Measurements from ENCODE around the gene SLPI. TPM values are rescaled to one million over a fixed set of nuclear protein-coding genes. Genes with fewer than 3 reads are reported as not detected.

The SLPI gene
- total RNA-seq, 1 experiment from 2014 or later: 5.4 TPM

DNA sequence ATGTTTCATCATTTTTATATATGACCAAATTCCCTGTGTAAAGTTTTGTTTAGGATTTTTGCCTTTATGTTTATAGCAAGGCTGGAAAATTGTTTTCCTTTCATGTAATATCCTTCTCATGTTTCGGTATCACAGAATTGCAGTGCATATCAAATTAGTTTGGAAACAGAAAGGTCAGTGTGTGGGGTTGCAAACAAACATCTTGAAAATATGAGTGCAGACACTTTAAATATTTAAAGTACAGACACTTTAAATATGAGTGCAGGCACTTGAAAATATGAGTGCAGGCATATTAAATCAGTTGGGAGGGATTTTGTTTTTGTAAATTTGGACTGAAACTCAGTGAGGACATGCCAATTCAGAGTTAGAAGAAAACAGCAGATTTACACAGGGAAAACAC, 6.5 kb downstream of the SLPI start:
- Histone ChIP-seq H3K79me2 (ENCODE audit: insufficient read depth, low read length) (no peaks in the 10 kb centered on the region), H3K36me3 (ENCODE audit: control insufficient read depth in 1 of 2, insufficient read depth in 2 of 2, low read length in 2 of 2) (no peaks in the 10 kb centered on the region), H3K9me3 (ENCODE audit: control insufficient read depth in 1 of 2, insufficient read depth in 1 of 2, low read depth in 1 of 2, low read length in 2 of 2) (no peaks in the 10 kb centered on the region), H3K27ac (ENCODE audit: low read depth, low read length) (no peak overlapping the region), H3K4me2 (ENCODE audit: low read length) (no peak overlapping the region), H3K4me3 (replicated peaks in 1 of 2; ENCODE audit: low read depth in 1 of 2, low read length in 2 of 2) (no peak overlapping the region), H3K9me2 (ENCODE audit: insufficient read depth) (no peaks in the 10 kb centered on the region), H4K20me1 (ENCODE audit: insufficient read depth) (no peaks in the 10 kb centered on the region), H3K27me3 (ENCODE audit: insufficient read depth, low read length) (peaks cover 52% of the 10 kb centered on the region), H2AFZ (ENCODE audit: low read depth, low read length, poor library complexity, severe bottlenecking) (no peak overlapping the region), H3K9ac (ENCODE audit: low read length) (no peak overlapping the region), H3K4me1 (ENCODE audit: control insufficient read depth in 1 of 2, insufficient read depth in 2 of 2, low read length in 2 of 2) (no peaks in the 10 kb centered on the region)
- DNase-seq (ENCODE audit: low read depth, low spot score) (no peak), ATAC-seq (no peak)
- no TSS peak for BruUV-seq (replicated peaks)
- ChIA-PET RAD21 (ENCODE audit: low non-redundant PET in 1 of 2, low total read pairs in 2 of 2, uncharacterized antibody in 2 of 2, unreplicated experiment in 2 of 2) (no interaction called here), CTCF (no interaction called here), POLR2A (no interaction called here)
- intact Hi-C loops (cut with micrococcal nuclease): no loop called here
- TF ChIP-seq CEBPB (IDR thresholded peaks at IDR 0.05; ENCODE audit: low read depth) (no peak), EZH2 (IDR thresholded peaks at IDR 0.05) (no peak), CBX3 (IDR thresholded peaks at IDR 0.05; ENCODE audit: low read depth) (no peak), JUND (IDR thresholded peaks at IDR 0.05) (no peak), SIN3A (IDR thresholded peaks at IDR 0.05; ENCODE audit: low read depth) (no peak), POLR2A (IDR thresholded peaks at IDR 0.05; ENCODE audit: borderline replicate concordance, extremely low read depth, insufficient read depth, insufficient read length) (no peak), ELF1 (IDR thresholded peaks at IDR 0.05; ENCODE audit: borderline replicate concordance, low read depth) (no peak), TCF7L2 (IDR thresholded peaks at IDR 0.05; ENCODE audit: borderline replicate concordance, extremely low read depth, insufficient read depth, insufficient read length) (no peak), ZFX (IDR thresholded peaks at IDR 0.05) (no peak), POLR2AphosphoS5 (IDR thresholded peaks at IDR 0.05; ENCODE audit: low read depth, low read length) (no peak), RAD21 (IDR thresholded peaks at IDR 0.05; ENCODE audit: low read depth) (no peak), SP1 (IDR thresholded peaks at IDR 0.05; ENCODE audit: low read depth) (no peak), EZH2phosphoT487 (IDR thresholded peaks at IDR 0.05; ENCODE audit: borderline replicate concordance) (no peak), EGR1 (IDR thresholded peaks at IDR 0.05; ENCODE audit: low read depth) (no peak)
- TF ChIP-seq, protein P1, sequence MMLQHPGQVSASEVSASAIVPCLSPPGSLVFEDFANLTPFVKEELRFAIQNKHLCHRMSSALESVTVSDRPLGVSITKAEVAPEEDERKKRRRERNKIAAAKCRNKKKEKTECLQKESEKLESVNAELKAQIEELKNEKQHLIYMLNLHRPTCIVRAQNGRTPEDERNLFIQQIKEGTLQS (IDR thresholded peaks at IDR 0.05): no peak
- TF ChIP-seq, protein P2, sequence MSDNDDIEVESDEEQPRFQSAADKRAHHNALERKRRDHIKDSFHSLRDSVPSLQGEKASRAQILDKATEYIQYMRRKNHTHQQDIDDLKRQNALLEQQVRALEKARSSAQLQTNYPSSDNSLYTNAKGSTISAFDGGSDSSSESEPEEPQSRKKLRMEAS (IDR thresholded peaks at IDR 0.05): no peak
- TF ChIP-seq, protein P3, sequence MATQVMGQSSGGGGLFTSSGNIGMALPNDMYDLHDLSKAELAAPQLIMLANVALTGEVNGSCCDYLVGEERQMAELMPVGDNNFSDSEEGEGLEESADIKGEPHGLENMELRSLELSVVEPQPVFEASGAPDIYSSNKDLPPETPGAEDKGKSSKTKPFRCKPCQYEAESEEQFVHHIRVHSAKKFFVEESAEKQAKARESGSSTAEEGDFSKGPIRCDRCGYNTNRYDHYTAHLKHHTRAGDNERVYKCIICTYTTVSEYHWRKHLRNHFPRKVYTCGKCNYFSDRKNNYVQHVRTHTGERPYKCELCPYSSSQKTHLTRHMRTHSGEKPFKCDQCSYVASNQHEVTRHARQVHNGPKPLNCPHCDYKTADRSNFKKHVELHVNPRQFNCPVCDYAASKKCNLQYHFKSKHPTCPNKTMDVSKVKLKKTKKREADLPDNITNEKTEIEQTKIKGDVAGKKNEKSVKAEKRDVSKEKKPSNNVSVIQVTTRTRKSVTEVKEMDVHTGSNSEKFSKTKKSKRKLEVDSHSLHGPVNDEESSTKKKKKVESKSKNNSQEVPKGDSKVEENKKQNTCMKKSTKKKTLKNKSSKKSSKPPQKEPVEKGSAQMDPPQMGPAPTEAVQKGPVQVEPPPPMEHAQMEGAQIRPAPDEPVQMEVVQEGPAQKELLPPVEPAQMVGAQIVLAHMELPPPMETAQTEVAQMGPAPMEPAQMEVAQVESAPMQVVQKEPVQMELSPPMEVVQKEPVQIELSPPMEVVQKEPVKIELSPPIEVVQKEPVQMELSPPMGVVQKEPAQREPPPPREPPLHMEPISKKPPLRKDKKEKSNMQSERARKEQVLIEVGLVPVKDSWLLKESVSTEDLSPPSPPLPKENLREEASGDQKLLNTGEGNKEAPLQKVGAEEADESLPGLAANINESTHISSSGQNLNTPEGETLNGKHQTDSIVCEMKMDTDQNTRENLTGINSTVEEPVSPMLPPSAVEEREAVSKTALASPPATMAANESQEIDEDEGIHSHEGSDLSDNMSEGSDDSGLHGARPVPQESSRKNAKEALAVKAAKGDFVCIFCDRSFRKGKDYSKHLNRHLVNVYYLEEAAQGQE (IDR thresholded peaks at IDR 0.05; ENCODE audit: low read depth): no peak
- TF ChIP-seq, protein P4, sequence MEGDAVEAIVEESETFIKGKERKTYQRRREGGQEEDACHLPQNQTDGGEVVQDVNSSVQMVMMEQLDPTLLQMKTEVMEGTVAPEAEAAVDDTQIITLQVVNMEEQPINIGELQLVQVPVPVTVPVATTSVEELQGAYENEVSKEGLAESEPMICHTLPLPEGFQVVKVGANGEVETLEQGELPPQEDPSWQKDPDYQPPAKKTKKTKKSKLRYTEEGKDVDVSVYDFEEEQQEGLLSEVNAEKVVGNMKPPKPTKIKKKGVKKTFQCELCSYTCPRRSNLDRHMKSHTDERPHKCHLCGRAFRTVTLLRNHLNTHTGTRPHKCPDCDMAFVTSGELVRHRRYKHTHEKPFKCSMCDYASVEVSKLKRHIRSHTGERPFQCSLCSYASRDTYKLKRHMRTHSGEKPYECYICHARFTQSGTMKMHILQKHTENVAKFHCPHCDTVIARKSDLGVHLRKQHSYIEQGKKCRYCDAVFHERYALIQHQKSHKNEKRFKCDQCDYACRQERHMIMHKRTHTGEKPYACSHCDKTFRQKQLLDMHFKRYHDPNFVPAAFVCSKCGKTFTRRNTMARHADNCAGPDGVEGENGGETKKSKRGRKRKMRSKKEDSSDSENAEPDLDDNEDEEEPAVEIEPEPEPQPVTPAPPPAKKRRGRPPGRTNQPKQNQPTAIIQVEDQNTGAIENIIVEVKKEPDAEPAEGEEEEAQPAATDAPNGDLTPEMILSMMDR (IDR thresholded peaks at IDR 0.05 in 2 of 3, conservative IDR thresholded peaks at IDR 0.05 in 1 of 3; ENCODE audit: borderline replicate concordance in 1 of 3, insufficient read depth in 1 of 3, low read depth in 2 of 3, low read length in 2 of 3): no peak

All from HCT116 (cell line).